H7 (cell line): ENCODE measurements around the gene UFSP2. TPM values are rescaled to one million over a fixed set of nuclear protein-coding genes. Genes with fewer than 3 reads are reported as not detected.
A peak's percentile ranks its signal among the peaks of the same experiment; 100 is the strongest.

Source experiments
- DNase-seq: peaks from one replicate; pipeline ENCODE4 v3.0.0; 2012
- H3K27me3 ChIP-seq: 2 replicates; pipeline ENCODE4 v1.6.0; 2011; ENCODE audit warnings: mild to moderate bottlenecking, low read length; ENCODE audit not compliant: control insufficient read depth, insufficient read depth
- H3K36me3 ChIP-seq: replicated peaks from 2 replicates; pipeline ENCODE4 v1.5.1; 2011; ENCODE audit warnings: low read length; ENCODE audit not compliant: control insufficient read depth, insufficient read depth
- H3K4me3 ChIP-seq: 2 replicates; pipeline ENCODE4 v1.5.1; 2011; ENCODE audit warnings: low read depth, mild to moderate bottlenecking, control low read depth, low read length, moderate library complexity; ENCODE audit not compliant: insufficient read depth
- total RNA-seq: library from RNA; depleted of rRNA; stranded (reverse); fragments of >200 nt; shearing (Covaris generic); gene quantifications from 2 replicates; pipeline ENCODE4 v1.2.3, GENCODE V29; 2014

Gene UFSP2
- total RNA-seq, 1 experiment from 2014 or later = 26.1 TPM

- Histone ChIP-seq H3K27me3 (no peaks in the 10 kb centered on the region), H3K36me3 (no peaks in the 10 kb centered on the region), H3K4me3 (no peak overlapping the region)
- DNase-seq = no peak
Observed at GRCh38 chr4:185461565-185461964, 35.8 kb upstream of the UFSP2 start.

DNA sequence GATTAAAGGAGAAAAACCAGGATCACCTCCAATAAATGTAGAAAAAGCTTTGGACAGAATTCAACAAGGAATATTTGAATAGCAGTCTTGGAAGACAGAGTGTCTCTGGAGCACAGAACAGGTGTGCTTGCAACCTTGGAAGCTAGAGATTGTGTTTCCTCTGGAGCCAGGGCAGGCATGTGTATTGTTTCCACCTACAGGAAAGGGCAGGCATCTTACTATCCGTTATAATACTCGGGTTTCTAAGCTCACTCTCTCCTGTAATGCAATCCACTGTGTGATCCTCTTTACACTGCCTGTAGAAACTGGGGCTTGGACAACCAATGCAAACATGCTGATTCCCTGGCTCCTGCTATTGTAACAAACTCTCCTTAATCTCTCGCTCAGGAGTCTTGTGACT, 31.4 kb upstream of the UFSP2 start:
- DNase-seq = peak; percentile 35
- Histone ChIP-seq H3K4me3 (no peak overlapping the region), H3K36me3 (no peaks in the 10 kb centered on the region), H3K27me3 (no peaks in the 10 kb centered on the region)

DNA sequence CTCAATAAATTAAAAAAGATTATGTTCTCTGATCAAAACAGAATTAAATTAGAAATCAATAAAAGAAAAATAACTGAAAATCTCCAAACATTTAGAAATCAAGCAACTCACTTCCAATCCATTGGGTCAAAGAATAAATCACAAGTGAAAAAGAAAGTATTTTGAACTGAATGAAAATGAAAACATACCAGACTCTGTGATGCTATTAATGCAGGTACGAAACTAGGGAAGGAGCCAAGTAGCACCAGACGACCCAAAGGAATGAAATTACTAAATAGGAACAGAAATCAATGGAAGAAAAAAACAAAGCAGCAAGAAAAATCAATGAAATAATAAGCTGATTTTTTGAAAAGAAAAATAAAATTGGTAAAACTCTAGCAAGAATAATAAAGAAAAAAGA, 30.4 kb upstream of the UFSP2 start:
- Histone ChIP-seq H3K36me3 (no peaks in the 10 kb centered on the region), H3K27me3 (no peaks in the 10 kb centered on the region), H3K4me3 (no peak overlapping the region)
- DNase-seq = no peak

- Histone ChIP-seq H3K27me3 (no peaks in the 10 kb centered on the region), H3K4me3 (no peak overlapping the region)
- DNase-seq = no peak
Observed at GRCh38 chr4:185445209-185445608, 19.4 kb upstream of the UFSP2 start.

DNA sequence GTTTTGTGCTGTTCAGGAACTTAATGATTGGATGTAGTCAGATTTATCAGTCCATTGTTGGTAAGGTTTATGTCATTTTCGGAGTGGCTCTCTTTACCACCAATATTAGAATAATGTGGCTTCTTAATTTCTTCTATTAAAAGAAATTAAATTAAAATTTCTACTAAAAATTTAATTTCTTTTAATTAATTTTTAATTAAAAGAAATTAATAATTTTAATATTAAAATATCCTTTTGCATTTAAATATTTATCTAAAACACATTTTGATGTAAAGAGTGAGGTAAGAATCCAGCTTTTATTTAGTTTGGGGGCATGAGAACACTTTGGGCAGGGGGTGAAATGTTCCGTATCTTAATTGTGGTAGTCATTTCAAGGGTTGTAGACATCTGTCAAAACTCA, 15.7 kb upstream of the UFSP2 start:
- no peaks in the 10 kb centered on the region for H3K27me3 ChIP-seq
- DNase-seq = no peak
- H3K4me3 ChIP-seq = no peak overlapping the region
- H3K36me3 ChIP-seq = no peaks in the 10 kb centered on the region

More at GRCh38 chr4:185445209-185445608, 19.4 kb upstream of the UFSP2 start:
- no peaks in the 10 kb centered on the region for H3K36me3 ChIP-seq

DNA sequence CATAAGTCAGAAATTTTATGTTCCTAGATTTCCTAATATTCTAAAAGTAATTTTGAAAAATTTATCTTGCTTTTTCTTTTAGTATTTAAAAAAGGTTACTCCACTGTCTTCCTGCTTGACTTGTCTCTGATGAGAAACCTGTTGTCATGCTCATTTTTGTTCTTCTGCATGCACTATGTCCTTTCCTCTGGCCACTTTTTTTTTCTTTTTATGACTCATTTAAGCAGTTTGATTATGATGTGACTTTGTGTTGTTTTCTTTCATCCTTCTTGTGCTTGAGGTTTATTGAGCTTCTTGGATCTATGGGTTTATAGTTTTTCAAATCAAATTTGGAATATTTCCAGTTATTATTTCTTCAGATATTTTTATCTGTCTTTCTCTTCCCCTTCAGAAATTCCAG, 12.0 kb upstream of the UFSP2 start:
- Histone ChIP-seq H3K4me3 (no peak overlapping the region), H3K36me3 (no peaks in the 10 kb centered on the region), H3K27me3 (no peaks in the 10 kb centered on the region)
- DNase-seq = no peak

GRCh38 chr4:185435466-185435865, 9.7 kb upstream of the UFSP2 start:
- DNase-seq = no peak
- H3K36me3 ChIP-seq = no peaks in the 10 kb centered on the region
- H3K27me3 ChIP-seq = no peaks in the 10 kb centered on the region
- H3K4me3 ChIP-seq = no peak overlapping the region

DNA sequence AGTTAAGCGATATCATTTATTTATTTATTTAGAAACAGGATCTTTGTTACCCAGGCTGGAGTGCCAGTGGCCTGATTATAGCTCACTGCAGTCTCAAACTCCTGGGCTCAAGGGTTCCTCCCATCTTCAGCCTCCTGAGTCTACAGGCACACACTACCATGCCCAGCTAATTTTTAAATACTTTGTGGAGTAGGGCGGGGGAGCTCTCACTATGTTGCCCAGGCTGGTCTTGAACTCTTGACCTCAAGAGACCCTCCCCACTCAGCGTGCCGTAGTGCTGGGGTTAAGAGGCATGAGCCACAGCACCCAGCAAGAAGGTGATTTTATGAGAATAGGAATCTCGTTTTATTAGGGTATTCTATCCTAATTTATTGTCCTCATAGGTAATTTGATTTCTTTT, 3.9 kb upstream of the UFSP2 start:
- H3K4me3 ChIP-seq = no peak overlapping the region
- H3K36me3 ChIP-seq = no peaks in the 10 kb centered on the region
- no peaks in the 10 kb centered on the region for H3K27me3 ChIP-seq
- no peak for DNase-seq

DNA sequence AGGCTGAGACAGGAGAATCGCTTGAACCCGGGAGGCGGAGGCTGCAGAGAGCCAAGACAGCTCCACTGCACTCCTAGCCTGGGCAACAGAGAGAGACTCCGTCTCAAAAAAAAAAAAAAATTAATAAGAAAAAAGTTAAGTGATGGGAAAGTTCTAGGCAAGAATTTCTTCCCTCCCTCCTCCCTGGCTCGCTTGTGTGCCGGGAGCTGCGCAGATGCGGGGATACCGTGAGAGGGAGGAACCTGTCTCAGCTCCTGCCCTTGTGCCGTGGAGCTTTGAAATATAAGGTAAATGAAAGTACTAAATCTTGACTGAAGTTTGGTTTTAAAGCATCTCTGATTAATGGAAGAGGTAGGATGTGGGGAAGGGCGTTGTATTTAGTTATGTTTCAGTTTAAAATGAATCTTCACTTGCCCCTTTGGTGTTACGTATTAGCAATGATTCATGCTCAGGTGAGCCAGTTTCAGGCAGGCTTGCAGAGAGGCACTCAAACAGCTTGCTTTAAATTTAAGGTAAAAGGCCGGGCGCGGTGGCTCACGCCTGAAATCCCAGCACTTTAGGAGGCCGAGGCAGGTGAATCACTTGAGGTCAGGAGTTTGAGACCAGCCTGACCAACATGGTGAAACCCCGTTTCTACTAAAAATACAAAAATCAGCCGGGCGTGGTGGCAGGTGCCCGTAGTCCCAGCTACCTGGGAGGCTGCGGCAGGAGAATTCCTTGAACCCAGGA, 1.4 kb upstream of the UFSP2 start:
- Histone ChIP-seq H3K27me3 (no peaks in the 10 kb centered on the region), H3K36me3 (no peaks in the 10 kb centered on the region), H3K4me3 (no peak overlapping the region)
- peak; percentile 19 for DNase-seq

GRCh38 chr4:185424905-185425646, 688 bp downstream of the UFSP2 start:
- peak; percentile 8 for DNase-seq
- peak overlapping the region; percentile 85 for H3K4me3 ChIP-seq
- H3K36me3 ChIP-seq = no peaks in the 10 kb centered on the region
- H3K27me3 ChIP-seq = no peaks in the 10 kb centered on the region

DNA sequence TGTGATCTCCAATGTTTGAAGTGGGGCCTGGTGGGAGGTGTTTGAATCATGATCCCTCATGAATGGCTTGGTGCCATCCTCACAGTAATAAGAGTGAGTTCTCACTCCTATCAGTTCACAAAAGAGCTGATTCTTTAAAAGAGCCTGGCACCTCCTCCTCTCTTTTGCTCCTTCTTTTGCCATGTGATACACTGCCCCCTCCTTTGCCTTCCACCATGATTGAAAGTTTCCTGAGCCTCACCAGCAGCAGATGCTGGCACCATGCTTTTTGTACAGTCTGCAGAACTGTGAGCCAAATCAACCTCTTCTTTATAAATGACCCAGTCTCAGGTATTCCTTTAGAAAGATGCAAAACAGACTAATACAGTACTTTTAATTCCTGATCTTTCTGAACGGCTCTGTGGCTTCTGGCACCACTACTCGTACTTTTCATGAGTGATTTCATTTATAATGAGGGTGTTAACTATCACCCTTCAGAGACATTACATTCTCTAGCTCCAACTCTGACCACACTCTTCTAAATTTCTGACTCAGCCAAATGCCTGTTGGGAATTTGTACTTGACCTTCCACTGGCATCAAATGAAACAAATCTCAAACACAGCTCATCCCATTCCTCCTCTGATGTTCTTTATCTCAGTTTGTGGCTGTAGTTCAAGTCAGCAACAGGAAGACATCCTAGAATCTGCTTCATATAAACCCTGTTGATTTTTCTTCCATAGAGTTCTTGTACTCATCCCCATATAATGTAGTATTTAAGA, 4.2 kb downstream of the UFSP2 start:
- H3K27me3 ChIP-seq = no peaks in the 10 kb centered on the region
- H3K4me3 ChIP-seq = no peak overlapping the region
- H3K36me3 ChIP-seq = no peaks in the 10 kb centered on the region
- DNase-seq = no peak

- Histone ChIP-seq H3K27me3 (no peaks in the 10 kb centered on the region), H3K36me3 (peaks cover 2% of the 10 kb centered on the region), H3K4me3 (no peak overlapping the region)
- DNase-seq = no peak
Observed at GRCh38 chr4:185416955-185417354, 8.8 kb downstream of the UFSP2 start.

DNA sequence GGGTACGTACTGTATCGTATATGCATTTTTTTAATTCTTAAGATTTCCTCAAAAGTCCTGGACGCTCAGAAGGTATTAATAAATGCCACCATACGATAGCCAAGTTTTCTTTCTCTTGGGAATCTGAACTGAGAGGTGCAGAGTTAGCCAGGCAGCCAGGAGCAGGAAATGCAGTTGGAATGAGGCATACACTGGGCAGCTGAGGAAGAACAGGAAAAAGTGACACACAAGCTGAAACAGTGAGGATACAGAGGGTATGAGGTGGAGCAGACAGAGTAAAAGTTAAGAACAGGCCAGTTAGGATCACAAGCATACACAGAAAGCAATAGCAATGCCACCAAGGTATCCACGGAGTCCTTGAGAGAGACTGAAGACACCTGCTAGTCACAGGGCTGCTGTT, 13.4 kb downstream of the UFSP2 start:
- Histone ChIP-seq H3K4me3 (no peak overlapping the region), H3K36me3 (peaks cover 4% of the 10 kb centered on the region), H3K27me3 (no peaks in the 10 kb centered on the region)
- DNase-seq = no peak

DNA sequence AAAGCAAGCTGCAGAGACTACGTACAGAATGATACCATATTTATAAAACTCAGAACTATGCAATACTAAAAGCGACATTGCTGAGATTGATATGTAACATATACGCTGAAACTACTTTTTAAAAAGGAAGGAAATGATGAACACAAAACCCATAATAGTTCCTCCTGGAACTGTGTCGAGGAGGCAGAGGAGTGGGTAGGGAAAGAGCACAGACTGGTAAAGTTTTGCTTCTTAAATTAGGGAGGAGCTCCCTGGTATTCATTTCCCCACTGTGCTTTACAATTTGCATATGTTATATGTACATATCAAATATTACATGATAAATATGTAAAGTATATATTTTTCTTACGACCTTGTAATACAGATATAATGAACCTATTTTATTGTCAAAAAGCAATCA, 13.9 kb downstream of the UFSP2 start:
- Histone ChIP-seq H3K36me3 (peaks cover 4% of the 10 kb centered on the region), H3K4me3 (no peak overlapping the region), H3K27me3 (no peaks in the 10 kb centered on the region)
- no peak for DNase-seq

DNA sequence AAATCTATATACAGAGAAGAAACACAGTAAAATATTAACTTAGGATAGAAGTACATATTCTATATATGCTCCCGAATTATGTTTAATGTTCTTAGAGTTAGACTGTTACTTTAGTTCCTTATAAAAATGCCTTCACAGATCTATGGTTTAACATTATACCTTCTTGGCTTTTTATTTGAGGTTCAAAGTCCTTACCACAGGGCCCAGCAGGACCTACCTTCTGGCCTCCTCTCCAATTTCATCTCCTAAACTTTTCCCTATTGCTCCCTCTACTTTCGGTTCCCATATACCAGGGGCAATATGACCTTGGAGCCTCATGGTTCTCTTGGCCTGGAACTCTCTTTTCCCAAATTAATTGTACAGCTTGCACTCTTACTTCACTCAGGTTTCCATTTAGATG, 17.3 kb downstream of the UFSP2 start:
- Histone ChIP-seq H3K4me3 (no peak overlapping the region), H3K36me3 (peaks cover 4% of the 10 kb centered on the region), H3K27me3 (no peaks in the 10 kb centered on the region)
- DNase-seq = no peak
